Measurements from ENCODE around the gene BRSK2.

BRSK2 gene

GRCh38 chr11:1469287-1469910, 79.7 kb downstream of the BRSK2 start:
- TF ChIP-seq CTCF (IDR thresholded peaks at IDR 0.05), result no peak
- Mint-ChIP-seq H3K27me3 (ENCODE audit: low read depth, poor library complexity) (peaks cover 2% of the 10 kb centered on the region), H3K4me3 (no peak overlapping the region), H3K27ac (no peak overlapping the region), H3K4me1 (peaks cover 30% of the 10 kb centered on the region), H3K9me3 (peaks cover 3% of the 10 kb centered on the region), H3K36me3 (ENCODE audit: low read depth) (peaks cover 10% of the 10 kb centered on the region)
- DNase-seq, result no peak

DNA sequence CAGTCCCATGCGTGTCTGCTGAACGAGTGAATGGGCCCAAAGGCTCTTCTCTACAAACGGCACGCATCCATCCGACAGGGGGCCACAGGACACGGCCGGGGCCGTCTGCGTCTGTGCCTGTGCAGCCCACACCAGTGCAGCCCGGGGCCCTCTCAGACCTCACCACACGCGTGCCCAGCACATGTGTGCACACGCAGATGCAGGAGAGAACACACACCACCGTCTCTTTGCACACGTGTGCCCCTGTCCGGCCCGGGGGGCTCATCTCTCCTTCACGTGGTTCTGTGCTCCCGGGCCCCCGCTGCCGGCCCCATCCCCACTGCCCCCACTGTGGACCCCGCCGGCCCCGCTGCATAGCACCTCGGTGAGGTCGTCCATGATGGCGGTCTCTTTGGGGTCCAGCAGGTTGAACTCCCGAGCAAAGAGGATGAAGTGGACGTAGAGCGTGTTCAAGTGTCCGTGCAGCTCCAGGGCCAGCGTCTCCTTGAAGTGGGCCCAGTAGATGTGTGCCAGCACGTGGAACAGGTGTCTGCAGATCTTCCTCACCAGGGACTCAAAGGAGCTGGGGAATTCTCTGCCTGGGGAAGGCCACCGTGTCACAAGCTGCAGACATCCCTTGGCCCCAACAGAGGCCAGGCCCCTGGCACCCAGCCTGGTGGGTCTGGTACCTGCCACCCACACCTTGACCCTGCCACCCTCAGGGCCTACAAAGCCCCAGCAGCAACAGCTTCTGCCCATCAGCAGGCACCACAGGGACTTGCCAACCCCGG, 80.4 kb downstream of the BRSK2 start:
- Mint-ChIP-seq H3K27ac (no peak overlapping the region), H3K36me3 (ENCODE audit: low read depth) (peaks cover 9% of the 10 kb centered on the region), H3K4me1 (peaks cover 30% of the 10 kb centered on the region), H3K27me3 (ENCODE audit: low read depth, poor library complexity) (peaks cover 2% of the 10 kb centered on the region), H3K9me3 (peaks cover 3% of the 10 kb centered on the region), H3K4me3 (no peak overlapping the region)
- DNase-seq, result no peak
- no peak for TF ChIP-seq CTCF (IDR thresholded peaks at IDR 0.05)

- no peaks in the 10 kb centered on the region for H3K9me3 Mint-ChIP-seq
- H3K4me1 Mint-ChIP-seq, result peaks cover 25% of the 10 kb centered on the region
- no peak overlapping the region for H3K27ac Mint-ChIP-seq
- no peak for DNase-seq
- TF ChIP-seq CTCF (IDR thresholded peaks at IDR 0.05), result no peak
- H3K27me3 Mint-ChIP-seq (ENCODE audit: low read depth, poor library complexity), result peaks cover 2% of the 10 kb centered on the region
- peaks cover 5% of the 10 kb centered on the region for H3K36me3 Mint-ChIP-seq (ENCODE audit: low read depth)
- H3K4me3 Mint-ChIP-seq, result no peak overlapping the region
Observed at GRCh38 chr11:1470681-1471611, 81.2 kb downstream of the BRSK2 start.

DNA sequence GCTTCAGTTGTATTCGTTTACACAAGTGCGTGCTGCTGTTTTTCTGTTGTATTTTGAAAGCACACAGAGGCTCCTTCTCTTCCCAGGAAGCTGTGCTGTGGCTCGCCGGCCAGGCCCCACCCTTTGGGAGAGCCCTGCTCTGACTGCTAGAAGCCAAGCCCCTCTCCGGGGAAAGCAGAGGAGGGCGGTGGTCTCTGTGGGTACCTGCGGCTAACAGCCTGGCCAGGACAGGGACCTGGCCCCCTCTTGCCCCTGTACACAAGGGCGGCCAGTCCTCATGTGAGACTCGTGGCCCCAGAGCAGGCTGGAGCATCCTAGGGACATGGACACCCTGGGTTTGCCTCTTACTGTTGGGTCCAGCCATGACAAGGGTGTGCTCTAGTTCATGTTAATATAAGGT, 82.0 kb downstream of the BRSK2 start:
- Mint-ChIP-seq H3K27ac (no peak overlapping the region), H3K9me3 (no peaks in the 10 kb centered on the region), H3K4me3 (no peak overlapping the region), H3K4me1 (peaks cover 19% of the 10 kb centered on the region), H3K27me3 (ENCODE audit: low read depth, poor library complexity) (peaks cover 1% of the 10 kb centered on the region), H3K36me3 (ENCODE audit: low read depth) (peaks cover 5% of the 10 kb centered on the region)
- TF ChIP-seq CTCF (IDR thresholded peaks at IDR 0.05), result no peak
- DNase-seq, result no peak

GRCh38 chr11:1472180-1473005, 82.7 kb downstream of the BRSK2 start:
- Mint-ChIP-seq H3K27me3 (ENCODE audit: low read depth, poor library complexity) (no peaks in the 10 kb centered on the region), H3K4me3 (no peak overlapping the region), H3K4me1 (peaks cover 13% of the 10 kb centered on the region), H3K36me3 (ENCODE audit: low read depth) (peaks cover 10% of the 10 kb centered on the region), H3K27ac (no peak overlapping the region), H3K9me3 (no peaks in the 10 kb centered on the region)
- no peak for TF ChIP-seq CTCF (IDR thresholded peaks at IDR 0.05)
- DNase-seq, result peak; percentile 1

Data from nephron progenitor cell (in vitro differentiated cells).